GM19455 (cell line): ENCODE results near the gene PIP4K2C.
"Not testable (repeated sequence)": the region's sequence is repeated elsewhere in the genome, so short reads cannot be mapped to it uniquely, and the experiment has no call there.

ENCODE experiments used
- ATAC-seq: cut with Tn5 transposase; IDR thresholded peaks from one replicate; pipeline ENCODE4 v1.9.1; 2021; ENCODE audit not compliant: unreplicated experiment

Gene PIP4K2C

DNA sequence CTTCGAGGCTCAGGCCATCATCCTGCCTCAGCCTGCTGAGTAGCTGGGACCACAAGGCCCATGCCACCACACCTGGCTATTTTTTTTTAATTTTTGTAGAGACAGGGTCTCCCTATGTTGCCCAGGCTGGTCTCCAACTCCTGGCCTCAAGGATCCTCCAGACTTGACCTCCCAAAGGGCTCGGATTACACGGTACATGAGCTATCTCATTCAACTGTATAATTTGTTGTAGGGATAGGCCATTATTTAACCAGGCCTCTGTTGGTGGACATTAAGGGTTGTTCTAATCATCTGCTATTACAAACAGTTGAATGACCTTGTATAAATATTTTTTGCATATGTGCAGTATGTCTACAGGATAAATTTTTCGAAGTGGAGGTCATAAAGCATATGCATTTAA, 32.1 kb upstream of the PIP4K2C start:
- ATAC-seq: no peak

DNA sequence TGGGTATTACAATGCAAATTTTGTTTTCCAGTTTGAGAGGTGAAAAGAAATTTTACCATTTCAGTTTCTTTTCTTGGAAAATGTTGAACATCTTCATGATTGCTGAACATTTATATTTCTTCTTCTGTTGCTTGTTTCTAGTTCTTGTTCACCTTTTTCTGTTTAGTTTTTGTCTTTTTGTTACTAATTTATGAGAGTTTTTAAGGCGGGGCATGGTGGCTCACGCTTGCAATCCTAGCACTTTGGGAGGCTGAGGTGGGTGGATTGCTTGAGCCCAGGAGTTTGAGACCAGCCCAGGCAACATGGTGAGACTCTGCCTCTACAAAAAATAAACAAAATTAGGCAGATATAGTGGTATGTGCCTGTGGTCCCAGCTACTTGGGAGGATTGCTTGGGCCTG, 30.5 kb upstream of the PIP4K2C start:
- no peak for ATAC-seq

DNA sequence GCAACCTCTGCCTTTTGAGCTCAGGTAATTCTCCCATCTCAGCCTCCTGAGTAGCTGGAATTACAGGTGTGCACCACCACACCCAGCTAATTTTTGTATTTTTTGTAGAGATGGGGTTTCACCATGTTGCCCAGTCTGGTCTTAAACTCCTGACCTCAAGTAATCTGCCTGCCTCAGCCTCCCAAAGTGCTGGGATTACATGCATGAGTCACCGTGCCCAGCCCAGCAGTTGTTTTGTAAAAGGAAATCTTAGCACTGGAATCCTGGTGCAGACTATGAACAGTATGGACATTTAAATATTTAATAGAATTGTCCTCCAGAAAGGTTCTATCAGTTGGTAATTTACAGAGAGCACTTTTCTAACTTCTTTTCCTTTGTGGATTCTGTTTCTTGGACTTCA, 29.9 kb upstream of the PIP4K2C start:
- not testable (repeated sequence) for ATAC-seq

DNA sequence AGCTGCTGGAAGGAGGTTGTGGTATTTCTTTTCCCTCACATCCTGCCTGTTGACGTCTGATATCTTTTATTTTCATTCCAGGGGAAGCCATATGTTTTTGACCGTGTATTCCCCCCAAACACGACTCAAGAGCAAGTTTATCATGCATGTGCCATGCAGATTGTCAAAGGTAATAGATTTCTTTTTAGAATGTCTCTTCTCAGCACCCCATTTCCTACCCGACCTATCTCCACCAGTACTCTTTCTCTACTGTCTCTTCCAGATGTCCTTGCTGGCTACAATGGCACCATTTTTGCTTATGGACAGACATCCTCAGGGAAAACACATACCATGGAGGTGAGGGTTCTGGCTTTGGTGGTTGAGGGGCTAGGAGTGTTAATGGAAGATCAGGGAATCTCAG, 27.6 kb upstream of the PIP4K2C start:
- no peak for ATAC-seq

DNA sequence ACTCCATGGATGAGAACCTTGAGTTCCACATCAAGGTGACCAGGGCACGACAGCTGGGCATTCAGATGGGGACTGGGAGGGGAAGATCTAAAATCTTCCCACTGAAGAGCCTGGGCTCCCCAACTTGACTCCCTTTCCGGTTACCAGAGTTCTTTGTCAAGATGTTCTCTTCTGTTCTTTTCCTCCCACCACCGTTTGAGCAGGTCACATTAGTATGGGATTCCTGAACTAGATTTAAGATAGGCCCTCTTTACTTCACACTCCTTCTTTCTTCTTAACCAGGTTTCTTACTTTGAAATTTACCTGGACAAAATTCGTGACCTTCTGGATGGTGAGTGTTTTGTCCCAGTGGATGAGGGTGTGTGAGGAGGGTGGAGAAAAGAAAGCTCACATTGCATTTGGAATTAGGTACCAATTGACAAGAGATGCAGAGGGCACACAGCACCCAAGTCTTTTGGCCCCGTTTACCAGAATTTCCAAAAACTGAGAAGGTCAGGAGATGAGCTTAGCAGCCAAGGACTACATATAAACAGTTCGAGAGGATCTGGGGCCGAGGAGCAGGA, 26.7 kb upstream of the PIP4K2C start:
- ATAC-seq: no peak

DNA sequence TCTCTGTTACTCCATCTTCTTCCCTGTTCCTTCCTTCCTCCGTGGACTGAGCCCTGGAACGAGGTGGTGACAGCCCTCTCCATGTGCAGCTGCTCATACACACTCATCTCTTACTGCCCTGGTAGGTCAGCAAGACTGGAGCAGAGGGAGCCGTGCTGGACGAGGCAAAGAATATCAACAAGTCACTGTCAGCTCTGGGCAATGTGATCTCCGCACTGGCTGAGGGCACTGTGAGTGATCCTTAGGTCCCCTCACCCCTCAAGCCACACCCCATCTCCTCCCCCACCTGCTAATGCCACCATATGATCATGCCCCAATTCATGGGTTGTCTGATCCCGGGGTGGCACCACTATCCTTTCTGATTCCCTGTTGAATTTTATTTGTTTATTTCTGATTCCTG, 22.2 kb upstream of the PIP4K2C start:
- no peak for ATAC-seq

DNA sequence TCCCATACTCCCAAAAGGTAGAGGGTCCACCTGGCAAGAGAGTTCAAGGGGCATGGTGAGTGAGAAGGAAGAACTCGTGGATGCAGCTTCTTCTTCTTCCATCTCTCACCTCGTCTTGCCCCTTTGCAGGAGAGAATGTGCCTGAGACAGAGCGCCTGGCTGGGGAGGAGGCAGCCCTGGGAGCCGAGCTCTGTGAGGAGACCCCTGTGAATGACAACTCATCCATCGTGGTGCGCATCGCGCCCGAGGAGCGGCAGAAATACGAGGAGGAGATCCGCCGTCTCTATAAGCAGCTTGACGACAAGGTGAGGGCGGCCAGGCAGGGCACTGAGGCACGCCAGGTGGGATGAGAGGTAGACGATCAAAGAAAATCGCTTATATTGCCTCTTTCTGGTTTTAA, 21.1 kb upstream of the PIP4K2C start:
- ATAC-seq: no peak

DNA sequence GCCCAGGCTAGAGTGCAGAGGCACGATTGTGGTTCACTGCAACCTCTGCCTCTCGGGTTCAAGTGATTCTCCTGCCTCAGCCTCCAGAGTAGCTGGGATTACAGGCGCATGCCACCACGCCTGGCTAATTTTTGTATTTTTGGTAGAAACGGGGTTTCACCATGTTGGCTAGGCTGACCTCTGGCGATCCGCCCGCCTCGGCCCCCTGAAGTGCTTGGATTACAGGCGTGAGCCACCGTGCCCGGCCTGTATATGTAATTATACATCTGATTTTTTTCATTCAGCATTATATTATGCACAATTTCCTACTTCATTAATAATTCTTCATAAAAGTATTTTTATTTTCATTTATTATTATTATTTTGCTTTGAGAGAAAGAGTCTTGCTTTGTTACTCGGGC, 20.6 kb upstream of the PIP4K2C start:
- not testable (repeated sequence) for ATAC-seq

DNA sequence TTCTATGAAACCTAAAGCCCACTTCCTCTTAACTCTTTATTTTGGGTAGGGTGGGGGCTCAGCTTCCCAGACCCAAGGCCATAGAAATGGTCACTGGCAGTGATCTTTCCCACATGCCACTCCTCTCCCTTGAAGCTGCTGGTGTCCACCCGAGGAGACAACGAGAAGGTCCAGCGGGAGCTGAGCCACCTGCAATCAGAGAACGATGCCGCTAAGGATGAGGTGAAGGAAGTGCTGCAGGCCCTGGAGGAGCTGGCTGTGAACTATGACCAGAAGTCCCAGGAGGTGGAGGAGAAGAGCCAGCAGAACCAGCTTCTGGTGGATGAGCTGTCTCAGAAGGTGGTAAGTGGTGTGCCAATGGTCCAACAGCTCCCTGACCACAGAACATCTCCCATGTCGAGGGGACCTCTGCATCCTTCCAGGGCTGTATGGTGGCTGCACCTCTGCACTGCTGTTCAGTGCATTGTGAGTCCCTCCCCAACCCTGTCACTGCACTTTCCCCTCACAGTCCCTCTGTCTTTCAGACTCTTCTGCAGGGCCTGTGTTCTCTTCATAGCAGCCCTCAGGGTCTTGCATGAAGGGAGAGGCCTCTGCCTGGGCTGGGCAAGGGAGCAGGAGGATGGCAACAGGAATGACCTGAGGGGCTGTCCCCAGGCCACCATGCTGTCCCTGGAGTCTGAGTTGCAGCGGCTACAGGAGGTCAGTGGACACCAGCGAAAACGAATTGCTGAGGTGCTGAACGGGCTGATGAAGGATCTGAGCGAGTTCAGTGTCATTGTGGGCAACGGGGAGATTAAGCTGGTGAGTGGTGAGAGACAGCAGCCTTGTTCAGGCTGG, 18.8 kb upstream of the PIP4K2C start:
- no peak for ATAC-seq

DNA sequence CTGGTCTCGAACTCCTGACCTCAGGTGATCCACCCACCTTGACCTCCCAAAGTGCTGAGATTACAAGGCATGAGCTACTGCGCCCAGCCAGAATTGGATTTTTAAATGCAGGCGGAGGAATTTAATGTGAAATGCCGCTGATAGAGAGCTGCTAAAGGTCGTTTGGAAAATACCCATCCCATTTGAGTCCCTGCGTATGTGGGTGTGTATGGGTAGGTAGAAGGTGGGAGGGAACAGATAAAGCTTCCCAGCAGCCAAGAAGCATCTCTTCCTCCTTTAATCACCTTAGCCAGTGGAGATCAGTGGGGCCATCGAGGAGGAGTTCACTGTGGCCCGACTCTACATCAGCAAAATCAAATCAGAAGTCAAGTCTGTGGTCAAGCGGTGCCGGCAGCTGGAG, 16.2 kb upstream of the PIP4K2C start:
- no peak for ATAC-seq

DNA sequence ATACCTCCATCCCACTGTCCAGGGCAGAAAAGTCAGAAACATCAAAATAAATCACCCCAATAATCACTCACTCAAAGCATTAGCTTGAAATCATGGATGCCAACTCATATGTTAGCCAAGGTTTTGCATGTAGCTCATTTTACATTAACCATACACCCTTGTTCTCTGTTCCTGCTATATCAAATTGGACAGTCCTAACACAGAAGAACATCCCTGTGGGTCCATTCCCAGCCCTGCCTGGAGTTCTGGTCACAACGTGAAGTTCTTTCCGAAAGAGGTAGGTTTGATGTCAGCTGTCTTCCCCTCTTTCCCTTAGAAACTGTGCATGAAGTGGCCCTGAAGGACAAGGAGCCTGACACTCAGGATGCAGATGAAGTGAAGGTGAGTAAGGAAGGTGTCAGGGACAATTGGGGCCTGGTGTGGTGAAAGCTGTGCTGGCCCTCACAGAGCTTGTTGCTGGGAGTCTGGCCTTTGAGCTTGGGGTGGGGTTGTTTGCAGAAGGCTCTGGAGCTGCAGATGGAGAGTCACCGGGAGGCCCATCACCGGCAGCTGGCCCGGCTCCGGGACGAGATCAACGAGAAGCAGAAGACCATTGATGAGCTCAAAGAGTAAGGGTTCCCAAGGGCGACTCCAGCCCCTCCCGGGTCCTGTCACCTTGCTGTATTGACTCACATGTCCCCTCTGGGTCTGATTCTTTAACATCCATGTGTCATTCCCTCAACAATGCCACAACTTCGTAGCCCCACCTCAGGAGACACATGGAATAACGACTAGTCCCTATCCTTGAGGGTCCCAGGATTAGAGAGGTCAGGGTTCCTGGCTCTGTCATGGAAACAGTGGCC, 15.0 kb upstream of the PIP4K2C start:
- no peak for ATAC-seq

DNA sequence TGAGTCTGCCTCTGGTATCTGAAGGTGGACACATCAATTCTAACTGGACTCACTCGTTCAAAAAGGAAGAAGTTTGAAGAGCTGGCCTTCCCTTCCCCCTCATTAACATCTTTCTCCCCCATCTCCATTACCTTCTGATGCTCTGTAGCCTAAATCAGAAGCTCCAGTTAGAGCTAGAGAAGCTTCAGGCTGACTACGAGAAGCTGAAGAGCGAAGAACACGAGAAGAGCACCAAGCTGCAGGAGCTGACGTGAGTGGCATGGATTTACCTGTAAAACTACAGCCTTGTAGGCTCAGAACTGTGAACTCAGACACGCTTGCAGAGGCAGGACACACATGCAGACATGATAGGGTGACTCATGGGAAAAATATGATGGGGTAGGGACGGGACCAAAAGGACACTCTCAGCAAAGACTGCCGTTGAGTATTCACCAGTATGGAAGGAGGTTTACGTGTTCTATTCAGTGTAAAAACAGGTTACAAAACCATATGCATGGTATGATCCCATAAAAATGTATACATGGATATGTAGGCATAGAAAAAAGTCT, 14.3 kb upstream of the PIP4K2C start:
- ATAC-seq: no peak

DNA sequence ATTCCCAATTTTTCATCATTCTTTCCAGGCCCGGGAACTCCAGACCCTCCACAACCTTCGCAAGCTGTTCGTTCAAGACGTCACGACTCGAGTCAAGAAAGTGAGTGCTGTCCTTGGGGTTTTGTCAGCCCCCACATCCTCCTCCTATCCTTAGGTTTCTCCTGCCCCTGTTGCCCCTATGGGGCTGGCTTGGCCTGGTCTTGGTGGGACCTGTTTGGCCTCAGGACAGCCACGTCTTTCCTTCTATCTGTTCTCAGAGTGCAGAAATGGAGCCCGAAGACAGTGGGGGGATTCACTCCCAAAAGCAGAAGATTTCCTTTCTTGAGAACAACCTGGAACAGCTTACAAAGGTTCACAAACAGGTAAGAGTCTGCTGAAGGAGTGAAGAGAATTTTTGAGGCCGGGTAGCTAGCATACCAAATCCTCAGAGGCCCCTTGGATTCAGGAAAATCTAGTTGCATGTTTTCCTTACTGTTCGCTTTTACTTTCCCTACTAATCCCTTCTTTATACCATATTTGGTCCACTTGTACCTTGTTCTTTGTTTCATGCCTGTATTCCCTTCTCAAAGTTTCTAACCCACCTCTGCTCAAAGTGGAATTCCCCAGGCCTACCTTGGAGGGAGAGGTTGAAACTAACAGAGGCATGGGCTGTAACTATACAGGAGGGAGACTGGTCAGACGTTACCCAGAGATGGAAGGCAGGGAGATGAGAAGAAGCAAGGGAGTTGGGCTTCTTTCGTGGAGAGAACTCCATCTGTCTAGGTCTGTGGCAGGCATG, 12.8 kb upstream of the PIP4K2C start:
- no peak for ATAC-seq

DNA sequence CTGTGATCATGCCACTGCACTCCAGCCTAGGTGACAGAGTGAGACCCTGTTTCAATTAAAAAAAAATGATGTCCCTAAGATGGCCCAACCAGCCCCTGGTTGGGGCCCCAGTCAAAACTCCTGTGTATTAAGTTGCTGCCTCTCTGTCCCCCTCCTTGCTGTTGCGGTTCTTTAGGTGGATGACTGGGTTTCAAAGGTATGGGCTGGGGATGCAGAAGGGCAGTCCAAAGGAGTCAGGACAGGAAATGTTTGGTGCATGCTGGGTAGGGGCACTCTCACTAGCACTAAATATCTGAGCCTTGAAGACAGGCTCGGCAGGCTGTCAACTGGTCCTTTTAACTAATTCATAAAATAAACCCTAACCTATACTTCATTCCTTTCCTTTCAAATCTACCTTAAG, 12.0 kb upstream of the PIP4K2C start:
- ATAC-seq: no peak

DNA sequence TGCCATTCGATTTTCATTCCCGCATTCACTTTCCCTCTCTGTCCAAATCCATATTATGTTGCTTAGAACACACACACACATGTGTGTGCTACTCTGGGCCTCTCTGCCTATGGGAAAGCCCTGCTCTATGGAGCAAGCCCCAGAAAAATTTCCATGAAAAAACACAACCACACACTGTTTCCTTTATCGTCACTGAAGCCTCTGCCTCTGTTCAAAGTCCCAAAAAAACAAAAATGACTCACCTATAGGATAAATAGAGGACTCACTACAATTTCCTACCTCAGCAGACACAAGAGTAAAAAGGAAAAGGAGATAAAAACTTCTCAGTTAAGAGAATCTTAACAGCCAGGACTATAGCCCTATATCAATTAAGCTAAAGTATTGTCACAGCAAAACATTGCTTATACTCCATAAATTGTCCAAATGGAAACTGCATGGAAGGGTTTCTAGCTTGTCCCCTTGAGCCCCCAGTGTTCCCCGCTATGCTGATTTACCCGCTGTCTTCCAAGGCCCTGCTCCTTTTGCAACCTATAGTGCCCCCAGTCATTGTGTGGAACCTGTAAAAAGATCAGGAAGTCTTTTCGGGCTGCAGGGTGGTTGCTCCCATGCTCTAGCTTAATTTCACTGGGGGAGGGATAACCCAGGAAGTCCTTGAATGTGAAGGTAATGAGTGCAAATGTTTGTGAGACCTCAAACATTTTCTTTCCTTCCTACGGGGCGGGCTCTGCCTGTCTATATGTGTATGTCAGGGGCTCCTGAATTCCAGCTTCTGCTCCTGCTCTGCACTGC, 11.1 kb upstream of the PIP4K2C start:
- no peak for ATAC-seq

DNA sequence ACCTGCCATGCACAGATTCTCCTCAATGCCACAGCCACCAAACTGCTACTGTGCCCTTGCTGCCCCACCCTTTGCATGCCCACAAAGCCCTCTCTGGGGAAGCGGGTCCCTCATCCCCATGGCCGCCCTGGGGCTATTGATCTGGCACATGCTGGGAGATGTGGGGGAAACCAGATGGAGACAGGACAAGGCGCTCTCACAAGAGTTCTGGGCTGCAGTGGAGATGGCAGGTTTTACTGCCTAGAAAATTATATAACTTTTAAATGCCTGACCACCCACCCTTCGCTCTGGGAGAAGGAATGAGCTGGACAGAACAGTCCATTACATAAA, 10.6 kb upstream of the PIP4K2C start:
- ATAC-seq: no peak

DNA sequence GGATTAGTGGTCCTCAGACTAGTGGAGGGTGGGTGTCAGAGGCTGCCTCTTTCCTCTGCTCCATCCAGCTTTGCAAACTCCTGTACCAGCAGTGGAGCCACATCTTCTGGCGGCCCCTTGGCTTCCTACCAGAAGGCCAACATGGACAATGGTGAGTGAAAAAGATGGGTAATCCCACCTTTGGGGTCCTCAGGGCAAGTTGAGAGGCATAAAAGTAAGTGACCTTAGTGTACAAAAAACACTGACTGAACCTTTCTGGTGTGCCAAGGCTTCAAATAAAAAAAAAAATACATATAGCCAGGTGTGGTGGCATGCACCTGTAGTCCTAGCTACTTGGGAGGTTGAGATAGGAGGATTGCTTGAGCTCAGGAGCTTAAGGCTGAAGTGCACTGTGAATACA, 9.2 kb upstream of the PIP4K2C start:
- no peak for ATAC-seq

DNA sequence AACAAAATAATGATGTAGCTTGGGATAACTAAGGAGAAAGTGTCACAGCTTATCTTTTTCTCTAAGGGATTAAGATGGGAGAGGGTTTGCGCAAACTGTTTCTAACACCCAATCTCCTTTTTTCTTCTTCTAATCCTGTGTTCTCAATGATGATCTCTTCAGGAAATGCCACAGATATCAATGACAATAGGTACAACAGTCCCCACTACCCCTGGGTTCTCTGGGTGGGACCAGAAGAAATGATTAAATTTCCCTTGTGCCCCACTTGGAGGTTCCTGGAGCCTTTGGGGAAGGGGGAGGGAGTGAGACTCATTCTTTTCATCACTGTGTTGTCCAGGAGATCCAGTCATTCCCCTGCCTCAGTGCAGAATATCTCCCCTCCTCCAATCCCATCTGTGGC, 8.6 kb upstream of the PIP4K2C start:
- no peak for ATAC-seq

DNA sequence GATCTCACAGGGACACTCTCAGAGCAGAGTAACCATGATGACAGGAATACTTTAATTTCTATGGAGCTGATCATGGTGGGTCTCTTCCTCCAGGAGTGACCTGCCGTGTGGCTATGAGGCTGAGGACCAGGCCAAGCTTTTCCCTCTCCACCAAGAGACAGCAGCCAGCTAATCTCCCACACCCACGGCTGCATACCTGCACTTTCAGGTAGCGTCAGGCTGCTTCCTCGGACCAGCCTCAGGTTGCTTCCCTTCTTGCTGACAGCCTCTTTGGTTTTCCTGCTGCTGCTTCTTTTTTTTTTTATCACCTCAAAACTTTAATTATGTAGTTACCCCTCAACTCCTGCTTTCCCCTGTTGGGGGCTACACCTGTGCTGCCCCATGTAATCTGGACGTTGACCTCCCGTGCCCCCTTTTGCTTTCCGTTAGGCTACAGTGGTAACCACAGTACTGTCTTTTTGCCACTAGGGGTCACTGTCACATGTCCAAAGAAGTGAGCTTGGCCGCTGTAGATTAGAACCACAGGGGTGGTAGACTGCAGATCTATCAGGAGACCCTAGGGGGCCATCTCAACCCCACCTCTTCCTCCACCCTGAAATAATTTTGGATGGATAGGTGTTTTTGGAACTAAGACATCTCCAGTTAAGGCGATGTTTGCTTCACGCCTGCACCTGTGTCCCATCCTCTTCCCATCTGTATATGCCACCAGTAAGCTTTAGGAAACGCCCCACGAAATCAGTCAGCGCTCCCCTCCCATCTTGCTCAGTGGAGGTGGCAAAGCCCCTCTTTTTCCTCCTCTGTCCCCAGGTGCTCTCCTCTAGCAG, 7.8 kb upstream of the PIP4K2C start:
- ATAC-seq: peak; percentile 99
